Prostate gland (tissue), 2 donors: ENCODE data around the gene LSM7.

Experiments
- CTCF ChIP-seq, 4 experiments: fragments of 200-600 bp in 2 of 4; fragments of 450-650 bp in 2 of 4; sonication (generic) in 2 of 4; IDR thresholded peaks; 1 replicate in 3 of 4; 2 replicates in 1 of 4; pipeline ENCODE4 v1.5.1; 2016 to 2019; ENCODE audit warnings: antibody characterized with exemption in 4 of 4, mild to moderate bottlenecking in 2 of 4, moderate library complexity in 2 of 4
- POLR2A ChIP-seq: fragments of 450-650 bp; IDR thresholded peaks from one replicate; pipeline ENCODE4 v1.6.1; 2016; ENCODE audit warnings: antibody characterized with exemption, mild to moderate bottlenecking
- POLR2AphosphoS5 ChIP-seq: sonication (generic); formaldehyde crosslinking; IDR thresholded peaks from one replicate; pipeline ENCODE4 v1.6.1; 2017; ENCODE audit warnings: antibody characterized with exemption

GRCh38 chr19:2360833-2361232 lies 32.4 kb upstream of the LSM7 start:
- no peak for TF ChIP-seq POLR2A
- TF ChIP-seq CTCF (IDR thresholded peaks at IDR 0.05), result no peak
- no peak for TF ChIP-seq POLR2AphosphoS5
